ENCODE results near the gene PTPN2.
"Not testable (repeated sequence)": the region's sequence is repeated elsewhere in the genome, so short reads cannot be mapped to it uniquely, and the experiment has no call there.

Gene PTPN2

DNA sequence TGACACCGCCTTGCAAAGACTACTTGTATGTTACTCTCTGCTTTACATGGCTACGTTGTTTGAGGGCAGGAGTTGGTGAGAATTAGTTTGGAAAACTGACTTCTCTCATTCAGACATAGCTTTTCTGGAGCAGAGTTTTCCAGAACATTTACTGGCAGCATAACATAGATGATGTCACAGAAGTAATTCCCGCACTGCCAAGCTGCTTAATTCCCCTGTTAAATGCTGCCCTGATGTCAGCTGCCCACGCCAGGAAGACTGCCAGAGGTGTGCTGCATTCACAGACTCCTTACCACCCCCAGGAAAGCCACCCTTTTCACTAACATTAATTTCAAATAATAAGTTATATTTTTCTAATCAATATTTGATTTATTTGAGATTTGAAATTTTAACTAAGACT is 24.7 kb upstream of the PTPN2 start:
- no peak for DNase-seq (ENCODE audit: low read depth in 1 of 2, low spot score in 1 of 2)
- in situ Hi-C loops (cut with HindIII; ENCODE audit: low pct_unique_long_range_greater_than_20kb, low sequenced_read_pairs), result no loop called here
- no peak for TF ChIP-seq JUND (IDR thresholded peaks at IDR 0.05; ENCODE audit: low read depth)

DNA sequence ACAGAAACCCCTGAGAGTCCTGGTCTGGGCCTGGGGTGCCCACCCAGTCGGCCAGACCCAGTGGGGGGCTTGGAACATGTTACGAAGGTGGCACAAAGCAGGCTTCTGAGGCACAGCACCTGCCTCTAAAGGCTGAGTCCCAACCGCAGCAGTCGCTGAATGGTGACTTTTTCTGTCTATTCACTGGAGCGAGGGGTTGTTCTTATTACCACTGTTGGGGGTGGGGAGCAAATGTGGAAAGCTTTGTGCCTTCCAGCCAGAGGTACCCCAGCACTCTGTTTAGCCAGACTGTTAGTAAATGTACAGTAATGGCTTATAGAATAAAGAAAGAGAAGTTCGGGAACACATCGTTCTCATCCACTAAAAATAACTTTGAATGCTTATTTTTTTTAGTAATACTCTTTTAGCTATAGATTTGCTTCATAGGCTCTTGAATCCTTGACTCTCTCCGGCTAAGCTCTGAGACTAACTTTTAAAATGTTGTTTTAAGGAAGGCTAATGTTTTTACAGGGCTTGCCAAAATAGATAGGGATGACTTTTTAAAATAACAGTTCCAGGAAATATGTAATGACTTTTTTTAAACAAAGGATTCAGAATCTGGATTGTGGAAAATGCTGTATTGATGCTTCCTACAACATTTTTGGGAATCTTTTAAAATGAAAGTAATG is 23.4 kb upstream of the PTPN2 start:
- in situ Hi-C loops (cut with HindIII; ENCODE audit: low pct_unique_long_range_greater_than_20kb, low sequenced_read_pairs), result no loop called here
- DNase-seq (ENCODE audit: low read depth in 1 of 2, low spot score in 1 of 2), result no peak
- TF ChIP-seq JUND (IDR thresholded peaks at IDR 0.05; ENCODE audit: low read depth), result no peak

- DNase-seq (ENCODE audit: low read depth in 1 of 2, low spot score in 1 of 2), result no peak
- TF ChIP-seq JUND (IDR thresholded peaks at IDR 0.05; ENCODE audit: low read depth), result no peak
- in situ Hi-C loops (cut with HindIII; ENCODE audit: low pct_unique_long_range_greater_than_20kb, low sequenced_read_pairs), result no loop called here
Observed at GRCh38 chr18:12906773-12907172, 22.7 kb upstream of the PTPN2 start.

DNA sequence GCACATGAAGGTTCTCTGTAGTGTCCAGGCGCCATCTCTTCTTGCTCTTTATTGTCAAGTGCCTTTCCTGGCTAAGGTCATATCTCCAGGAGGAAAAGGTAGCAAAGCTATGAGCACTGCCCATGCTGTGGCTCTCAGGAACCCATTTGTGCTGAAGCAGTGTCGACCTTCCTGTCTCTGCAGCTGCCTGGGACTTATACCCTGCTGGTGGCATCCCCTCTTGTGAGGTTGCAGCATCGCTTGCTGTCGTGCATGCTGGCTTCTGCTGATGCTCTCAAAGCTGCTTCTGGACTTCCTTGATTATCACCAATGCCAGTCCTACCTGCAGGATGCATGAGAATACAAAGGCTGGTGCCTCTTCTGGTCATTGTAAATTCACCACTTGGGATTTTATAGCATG is 22.1 kb upstream of the PTPN2 start:
- no peak for TF ChIP-seq JUND (IDR thresholded peaks at IDR 0.05; ENCODE audit: low read depth)
- in situ Hi-C loops (cut with HindIII; ENCODE audit: low pct_unique_long_range_greater_than_20kb, low sequenced_read_pairs), result no loop called here
- no peak for DNase-seq (ENCODE audit: low read depth in 1 of 2, low spot score in 1 of 2)

DNA sequence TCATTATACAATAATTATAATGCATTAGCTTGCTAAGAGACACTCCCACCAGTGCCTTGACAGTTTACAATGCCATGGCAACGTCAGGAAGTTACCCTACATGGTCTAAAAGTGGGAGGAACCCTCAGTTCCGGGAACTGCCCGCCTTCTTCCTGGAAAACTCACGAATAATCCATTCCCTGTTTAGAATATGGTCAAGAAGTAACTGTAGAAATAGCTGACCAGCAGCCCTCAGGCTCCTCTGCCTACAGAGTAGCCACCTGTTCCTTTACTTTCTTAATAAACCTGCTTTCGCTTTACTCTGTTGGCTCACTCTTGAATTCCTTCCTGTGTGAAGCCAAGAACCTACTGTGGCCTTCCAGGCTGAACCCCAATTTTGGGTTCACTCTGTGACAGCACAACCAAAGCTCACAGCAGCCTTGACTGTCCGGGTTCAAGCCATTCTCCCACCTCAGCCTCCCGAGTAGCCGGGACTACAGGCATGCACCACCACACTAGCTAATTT is 20.0 kb upstream of the PTPN2 start:
- no peak for TF ChIP-seq JUND (IDR thresholded peaks at IDR 0.05; ENCODE audit: low read depth)
- DNase-seq (ENCODE audit: low read depth in 1 of 2, low spot score in 1 of 2), result peak in 1 of 2 experiments; percentile 74
- in situ Hi-C loops (cut with HindIII; ENCODE audit: low pct_unique_long_range_greater_than_20kb, low sequenced_read_pairs), result no loop called here

GRCh38 chr18:12901208-12901607 is 17.2 kb upstream of the PTPN2 start:
- DNase-seq (ENCODE audit: low read depth in 1 of 2, low spot score in 1 of 2); in situ Hi-C loops (cut with HindIII; ENCODE audit: low pct_unique_long_range_greater_than_20kb, low sequenced_read_pairs): not testable (repeated sequence)

- DNase-seq (ENCODE audit: low read depth in 1 of 2, low spot score in 1 of 2); in situ Hi-C loops (cut with HindIII; ENCODE audit: low pct_unique_long_range_greater_than_20kb, low sequenced_read_pairs): not testable (repeated sequence)
Observed at GRCh38 chr18:12896784-12897333, 12.8 kb upstream of the PTPN2 start.

GRCh38 chr18:12895626-12896025 is 11.6 kb upstream of the PTPN2 start:
- TF ChIP-seq JUND (IDR thresholded peaks at IDR 0.05; ENCODE audit: low read depth), result no peak
- in situ Hi-C loops (cut with HindIII; ENCODE audit: low pct_unique_long_range_greater_than_20kb, low sequenced_read_pairs), result no loop called here

GRCh38 chr18:12895014-12895413 is 11.0 kb upstream of the PTPN2 start:
- DNase-seq (ENCODE audit: low read depth in 1 of 2, low spot score in 1 of 2), result no peak
- TF ChIP-seq JUND (IDR thresholded peaks at IDR 0.05; ENCODE audit: low read depth), result no peak
- in situ Hi-C loops (cut with HindIII; ENCODE audit: low pct_unique_long_range_greater_than_20kb, low sequenced_read_pairs), result no loop called here

More at GRCh38 chr18:12895626-12896025, 11.6 kb upstream of the PTPN2 start:
- DNase-seq (ENCODE audit: low read depth in 1 of 2, low spot score in 1 of 2), result no peak

GRCh38 chr18:12891561-12891960 is 7.5 kb upstream of the PTPN2 start:
- in situ Hi-C loops (cut with HindIII; ENCODE audit: low pct_unique_long_range_greater_than_20kb, low sequenced_read_pairs), result no loop called here
- no peak for DNase-seq (ENCODE audit: low read depth in 1 of 2, low spot score in 1 of 2)
- TF ChIP-seq JUND (IDR thresholded peaks at IDR 0.05; ENCODE audit: low read depth), result no peak

- no peak for TF ChIP-seq JUND (IDR thresholded peaks at IDR 0.05; ENCODE audit: low read depth)
- in situ Hi-C loops (cut with HindIII; ENCODE audit: low pct_unique_long_range_greater_than_20kb, low sequenced_read_pairs), result no loop called here
- DNase-seq (ENCODE audit: low read depth in 1 of 2, low spot score in 1 of 2), result no peak
Observed at GRCh38 chr18:12890964-12891363, 6.9 kb upstream of the PTPN2 start.

GRCh38 chr18:12886498-12887126 is 2.6 kb upstream of the PTPN2 start:
- DNase-seq (ENCODE audit: low read depth in 1 of 2, low spot score in 1 of 2), result peak in 1 of 2 experiments; percentile 53
- in situ Hi-C loops (cut with HindIII; ENCODE audit: low pct_unique_long_range_greater_than_20kb, low sequenced_read_pairs), result no loop called here
- no peak for TF ChIP-seq JUND (IDR thresholded peaks at IDR 0.05; ENCODE audit: low read depth)

DNA sequence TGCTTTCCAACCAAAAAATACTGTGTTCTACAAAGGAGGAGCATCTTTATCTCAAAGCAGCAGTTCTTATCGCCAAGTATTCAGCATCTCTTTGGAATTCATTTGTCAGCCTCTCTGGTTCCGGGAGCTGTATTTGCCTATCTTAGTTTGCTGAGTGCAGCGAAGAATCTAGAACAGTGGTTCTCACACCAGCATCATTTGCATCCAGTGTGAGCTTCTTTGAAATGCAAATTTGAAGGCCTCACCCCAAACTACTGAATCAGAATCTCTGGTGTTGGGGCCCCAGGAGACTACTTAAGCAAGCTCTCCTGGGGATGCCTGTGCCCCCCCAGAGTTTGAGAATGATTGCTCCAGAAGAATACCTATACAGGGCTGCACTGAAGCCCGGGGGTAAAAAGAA is 1.5 kb upstream of the PTPN2 start:
- no peak for TF ChIP-seq JUND (IDR thresholded peaks at IDR 0.05; ENCODE audit: low read depth)
- in situ Hi-C loops (cut with HindIII; ENCODE audit: low pct_unique_long_range_greater_than_20kb, low sequenced_read_pairs), result no loop called here
- DNase-seq (ENCODE audit: low read depth in 1 of 2, low spot score in 1 of 2), result no peak

Data from T47D (cell line).